Vagina (tissue), 2 donors: ENCODE results near the gene BCL11A. TPM values are rescaled to one million over a fixed set of nuclear protein-coding genes. Genes with fewer than 3 reads are reported as not detected.

Experiments used
- DNase-seq, 2 donors: peaks; one replicate each; pipeline ENCODE4 v3.0.0-alpha.2; 2017; ENCODE audit errors: extremely low spot score in 2 of 2
- H3K27ac ChIP-seq: fragments of 200-600 bp; sonication (generic); one replicate; pipeline ENCODE4 v1.5.1; 2019
- H3K27me3 ChIP-seq: fragments of 200-600 bp; sonication (generic); one replicate; pipeline ENCODE4 v1.5.1; 2019
- H3K36me3 ChIP-seq, 2 donors: fragments of 200-600 bp; sonication (generic); one replicate each; pipeline ENCODE4 v1.5.1; 2017 to 2019
- H3K4me1 ChIP-seq: fragments of 200-600 bp; sonication (generic); one replicate; pipeline ENCODE4 v1.5.1; 2019
- H3K4me3 ChIP-seq, 2 donors: fragments of 200-600 bp; sonication (generic); 1 replicate in 1 of 2; 2 replicates in 1 of 2; pipeline ENCODE4 v1.5.1; 2016 to 2019
- H3K9me3 ChIP-seq: fragments of 200-600 bp; sonication (generic); one replicate; pipeline ENCODE4 v1.5.1; 2019
- POLR2A ChIP-seq, 2 donors: fragments of 450-650 bp; IDR thresholded peaks; one replicate each; pipeline ENCODE4 v1.6.1; 2017; ENCODE audit warnings: antibody characterized with exemption in 2 of 2, mild to moderate bottlenecking in 2 of 2, moderate library complexity in 2 of 2
- POLR2AphosphoS5 ChIP-seq, 2 donors: sonication (generic); formaldehyde crosslinking; IDR thresholded peaks; one replicate each; pipeline ENCODE4 v1.9.0; 2017; ENCODE audit warnings: antibody characterized with exemption in 2 of 2, mild to moderate bottlenecking in 2 of 2, low read depth in 1 of 2; ENCODE audit not compliant: insufficient read depth in 1 of 2
- intact Hi-C: fragments of 100-400 bp; cut with DNase I; formaldehyde crosslinking; loops from one replicate; pipeline ENCODE4 v1.15.1; 2023
- total RNA-seq: library from RNA; depleted of rRNA; stranded (reverse); fragments of >200 nt; gene quantifications from one replicate; pipeline ENCODE4 v1.2.3, GENCODE V29; 2016
- TF ChIP-seq, protein P1 (sequence below), 3 experiments: fragments of 450-650 bp in 2 of 3; fragments of 200-600 bp in 1 of 3; sonication (generic) in 1 of 3; IDR thresholded peaks; one replicate each; pipeline ENCODE4 v1.5.1; 2017 to 2019; ENCODE audit warnings: antibody characterized with exemption in 3 of 3, mild to moderate bottlenecking in 2 of 3, moderate library complexity in 2 of 3

Gene BCL11A
- total RNA-seq, 1 donor from 2014 or later = 48.4 TPM

DNA sequence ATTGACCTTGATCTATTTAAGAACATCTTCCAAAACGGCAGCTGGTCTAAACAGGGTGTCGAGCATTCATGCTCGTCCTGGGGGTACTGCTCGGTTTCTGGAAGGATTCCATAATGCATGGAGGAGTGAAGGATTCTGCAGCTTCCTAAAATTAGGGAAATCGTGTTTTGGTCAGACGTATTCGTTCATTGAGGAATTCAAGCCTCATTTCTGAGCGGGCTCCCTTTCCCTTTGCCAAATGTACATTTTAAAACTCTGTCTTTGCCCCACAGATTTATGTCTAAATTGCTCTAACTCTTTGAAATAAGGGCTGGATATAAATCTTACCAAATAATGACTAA is 144.0 kb downstream of the BCL11A start:
- Histone ChIP-seq H3K4me3 (no peak overlapping the region), H3K4me1 (no peaks in the 10 kb centered on the region), H3K27me3 (no peaks in the 10 kb centered on the region), H3K36me3 (no peaks in the 10 kb centered on the region), H3K27ac (no peak overlapping the region), H3K9me3 (no peaks in the 10 kb centered on the region)
- TF ChIP-seq, protein P1, sequence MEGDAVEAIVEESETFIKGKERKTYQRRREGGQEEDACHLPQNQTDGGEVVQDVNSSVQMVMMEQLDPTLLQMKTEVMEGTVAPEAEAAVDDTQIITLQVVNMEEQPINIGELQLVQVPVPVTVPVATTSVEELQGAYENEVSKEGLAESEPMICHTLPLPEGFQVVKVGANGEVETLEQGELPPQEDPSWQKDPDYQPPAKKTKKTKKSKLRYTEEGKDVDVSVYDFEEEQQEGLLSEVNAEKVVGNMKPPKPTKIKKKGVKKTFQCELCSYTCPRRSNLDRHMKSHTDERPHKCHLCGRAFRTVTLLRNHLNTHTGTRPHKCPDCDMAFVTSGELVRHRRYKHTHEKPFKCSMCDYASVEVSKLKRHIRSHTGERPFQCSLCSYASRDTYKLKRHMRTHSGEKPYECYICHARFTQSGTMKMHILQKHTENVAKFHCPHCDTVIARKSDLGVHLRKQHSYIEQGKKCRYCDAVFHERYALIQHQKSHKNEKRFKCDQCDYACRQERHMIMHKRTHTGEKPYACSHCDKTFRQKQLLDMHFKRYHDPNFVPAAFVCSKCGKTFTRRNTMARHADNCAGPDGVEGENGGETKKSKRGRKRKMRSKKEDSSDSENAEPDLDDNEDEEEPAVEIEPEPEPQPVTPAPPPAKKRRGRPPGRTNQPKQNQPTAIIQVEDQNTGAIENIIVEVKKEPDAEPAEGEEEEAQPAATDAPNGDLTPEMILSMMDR (IDR thresholded peaks at IDR 0.05) = no peak
- no peak for TF ChIP-seq POLR2A (IDR thresholded peaks at IDR 0.05)
- TF ChIP-seq POLR2AphosphoS5 (IDR thresholded peaks at IDR 0.05; ENCODE audit: insufficient read depth in 1 of 2, low read depth in 1 of 2) = no peak
- intact Hi-C loops = no loop called here
- DNase-seq = no peak

DNA sequence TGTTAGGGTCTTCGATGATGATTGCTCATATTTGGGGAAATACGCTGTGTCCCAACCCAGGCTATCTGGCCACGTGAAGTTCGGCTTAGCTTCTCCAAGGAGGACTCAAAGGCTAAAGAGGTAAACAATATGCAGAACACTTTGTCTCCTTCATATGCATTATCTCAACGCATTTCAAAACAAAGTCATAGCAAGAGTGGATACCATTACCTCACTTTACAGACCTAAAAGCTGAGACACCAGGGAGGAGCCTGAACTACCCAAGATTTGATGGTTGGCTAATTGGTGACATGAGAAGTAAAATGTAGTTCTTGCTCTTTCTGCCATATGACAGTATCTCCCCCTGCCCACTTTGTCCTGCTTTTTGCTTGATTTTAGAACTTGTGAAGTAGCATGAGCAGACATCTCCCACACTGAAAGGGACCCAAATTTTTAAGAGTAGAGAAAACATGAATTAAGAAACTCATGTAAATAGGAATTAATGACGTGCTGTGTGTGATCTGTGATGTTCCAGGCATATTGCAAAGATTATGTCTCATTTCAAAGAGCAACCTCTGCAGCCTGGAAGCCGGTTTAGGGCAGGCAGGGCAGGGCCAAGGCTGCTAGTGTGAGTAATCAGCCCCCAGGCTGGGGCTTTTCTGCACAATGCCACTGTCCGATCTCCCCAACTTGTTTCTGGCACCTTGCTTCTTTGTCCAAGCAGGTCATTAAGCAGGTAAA is 144.5 kb downstream of the BCL11A start:
- intact Hi-C loops = no loop called here
- Histone ChIP-seq H3K9me3 (no peaks in the 10 kb centered on the region), H3K27me3 (no peaks in the 10 kb centered on the region), H3K27ac (no peak overlapping the region), H3K36me3 (no peaks in the 10 kb centered on the region), H3K4me3 (no peak overlapping the region), H3K4me1 (no peaks in the 10 kb centered on the region)
- no peak for TF ChIP-seq POLR2A (IDR thresholded peaks at IDR 0.05)
- TF ChIP-seq POLR2AphosphoS5 (IDR thresholded peaks at IDR 0.05; ENCODE audit: insufficient read depth in 1 of 2, low read depth in 1 of 2) = no peak
- TF ChIP-seq, protein P1 (IDR thresholded peaks at IDR 0.05) = no peak
- no peak for DNase-seq

DNA sequence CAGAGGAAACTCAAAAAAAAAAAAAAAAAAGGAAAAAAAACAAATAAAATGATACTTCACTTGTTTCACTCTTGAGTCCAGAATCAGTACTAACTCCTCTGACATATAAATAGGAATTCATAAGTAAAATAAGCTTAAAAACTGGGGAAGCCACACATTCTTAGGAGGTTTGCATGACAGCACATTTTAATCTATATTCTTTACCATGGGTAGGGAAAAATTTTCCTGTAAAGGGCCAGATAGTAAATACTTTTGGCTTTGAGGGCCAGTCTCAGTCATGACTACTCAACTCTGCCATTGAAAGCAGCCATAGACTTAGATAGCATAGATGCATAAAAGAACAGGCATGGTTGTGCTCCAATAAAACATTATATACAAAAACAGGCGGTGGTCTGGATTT is 145.2 kb downstream of the BCL11A start:
- DNase-seq = no peak
- Histone ChIP-seq H3K4me3 (no peak overlapping the region), H3K27me3 (no peaks in the 10 kb centered on the region), H3K9me3 (no peaks in the 10 kb centered on the region), H3K4me1 (no peaks in the 10 kb centered on the region), H3K27ac (no peak overlapping the region), H3K36me3 (no peaks in the 10 kb centered on the region)
- TF ChIP-seq POLR2A (IDR thresholded peaks at IDR 0.05) (no peak), POLR2AphosphoS5 (IDR thresholded peaks at IDR 0.05; ENCODE audit: insufficient read depth in 1 of 2, low read depth in 1 of 2) (no peak)
- TF ChIP-seq, protein P1 (IDR thresholded peaks at IDR 0.05) = no peak
- intact Hi-C loops = no loop called here

DNA sequence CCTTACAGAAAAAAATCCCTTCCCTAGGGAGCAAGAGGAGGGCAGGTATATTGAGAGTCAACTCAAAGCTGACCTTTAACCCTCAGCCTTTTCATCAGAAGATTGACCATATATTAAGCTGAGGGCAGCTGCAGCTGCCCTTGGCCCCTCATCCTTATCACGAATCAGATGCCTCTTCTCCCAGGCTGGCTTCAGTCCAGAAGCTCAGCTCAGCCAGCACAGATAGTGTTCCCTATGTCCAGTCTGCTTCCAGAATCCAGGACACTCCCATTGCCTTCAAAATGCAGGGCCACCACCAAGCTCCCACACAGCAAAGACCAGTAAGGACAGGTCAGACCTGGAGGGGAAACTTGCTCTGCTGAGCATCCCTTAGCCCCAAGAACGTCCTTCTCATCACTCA is 146.1 kb downstream of the BCL11A start:
- intact Hi-C loops = no loop called here
- H3K27ac ChIP-seq = no peak overlapping the region
- H3K36me3 ChIP-seq = no peaks in the 10 kb centered on the region
- H3K4me1 ChIP-seq = no peaks in the 10 kb centered on the region
- no peaks in the 10 kb centered on the region for H3K27me3 ChIP-seq
- TF ChIP-seq, protein P1 (IDR thresholded peaks at IDR 0.05) = no peak
- no peak for TF ChIP-seq POLR2A (IDR thresholded peaks at IDR 0.05)
- no peak for TF ChIP-seq POLR2AphosphoS5 (IDR thresholded peaks at IDR 0.05; ENCODE audit: insufficient read depth in 1 of 2, low read depth in 1 of 2)
- no peak for DNase-seq
- no peaks in the 10 kb centered on the region for H3K9me3 ChIP-seq
- H3K4me3 ChIP-seq = no peak overlapping the region

DNA sequence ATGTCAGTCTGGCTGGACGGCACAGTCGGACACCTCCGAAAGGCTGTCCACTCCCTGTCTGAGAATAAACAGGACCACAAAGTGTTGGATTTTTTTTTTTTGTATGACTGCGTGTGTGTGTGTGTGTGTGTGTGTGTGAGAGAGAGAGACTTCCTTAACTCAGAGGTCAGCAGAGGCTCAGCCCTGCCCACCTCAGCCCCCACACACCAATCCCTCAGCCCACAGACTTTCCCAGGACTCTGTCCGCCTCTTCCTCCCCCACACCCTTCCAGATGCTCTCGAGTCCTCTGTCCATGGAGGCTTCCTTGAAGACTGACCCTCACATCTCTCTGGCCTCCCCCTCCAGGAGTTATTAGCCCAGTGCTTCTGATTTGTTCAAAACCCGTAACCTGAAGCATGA is 147.3 kb downstream of the BCL11A start:
- TF ChIP-seq POLR2A (IDR thresholded peaks at IDR 0.05) (no peak), POLR2AphosphoS5 (IDR thresholded peaks at IDR 0.05; ENCODE audit: insufficient read depth in 1 of 2, low read depth in 1 of 2) (no peak)
- TF ChIP-seq, protein P1 (IDR thresholded peaks at IDR 0.05) = no peak
- Histone ChIP-seq H3K4me1 (no peaks in the 10 kb centered on the region), H3K36me3 (no peaks in the 10 kb centered on the region), H3K9me3 (no peaks in the 10 kb centered on the region), H3K27me3 (no peaks in the 10 kb centered on the region), H3K27ac (no peak overlapping the region), H3K4me3 (no peak overlapping the region)
- intact Hi-C loops = no loop called here
- no peak for DNase-seq
